Choroid plexus epithelial cell (primary cell): ENCODE measurements around the gene ISL2.
A peak's percentile ranks its signal among the peaks of the same experiment; 100 is the strongest.
"Not testable (repeated sequence)": the region's sequence is repeated elsewhere in the genome, so short reads cannot be mapped to it uniquely, and the experiment has no call there.

Experiments used
- DNase-seq: peaks from one replicate; pipeline ENCODE4 v3.0.0-alpha.2; 2010; ENCODE audit warnings: low read depth
- H3K4me3 ChIP-seq: 2 replicates; pipeline ENCODE4 v1.5.1; 2011; ENCODE audit warnings: low read depth, mild to moderate bottlenecking, control low read depth, low read length, moderate library complexity
- CTCF ChIP-seq: conservative IDR thresholded peaks from 2 replicates; pipeline ENCODE4 v1.5.1; 2011; ENCODE audit warnings: low read depth, mild to moderate bottlenecking, control low read depth, inconsistent platforms, low read length, moderate library complexity

Gene ISL2

GRCh38 chr15:76336254-76337058 is at the start of gene ISL2:
TSS of gene ISL2 (plus strand) at chr15:76336773. CDS start at chr15:76336884, 111 bp downstream.
- no peak for TF ChIP-seq CTCF
- DNase-seq = peak; percentile 40
- H3K4me3 ChIP-seq = peak within 1 kb of the TSS; percentile 23

GRCh38 chr15:76289582-76289981 is 47.0 kb upstream of the ISL2 start:
- no peak for TF ChIP-seq CTCF
- H3K4me3 ChIP-seq = no peak overlapping the region
- DNase-seq = peak; percentile 37

- H3K4me3 ChIP-seq = no peak overlapping the region
- DNase-seq = no peak
- no peak for TF ChIP-seq CTCF
Observed at GRCh38 chr15:76293361-76293760, 43.2 kb upstream of the ISL2 start.

- H3K4me3 ChIP-seq, DNase-seq: not testable (repeated sequence)
Observed at GRCh38 chr15:76294463-76294862, 42.1 kb upstream of the ISL2 start.

GRCh38 chr15:76296849-76297248 is 39.7 kb upstream of the ISL2 start:
- no peak for DNase-seq
- no peak overlapping the region for H3K4me3 ChIP-seq
- TF ChIP-seq CTCF = no peak

- DNase-seq, H3K4me3 ChIP-seq: not testable (repeated sequence)
Observed at GRCh38 chr15:76297951-76298350, 38.6 kb upstream of the ISL2 start.

GRCh38 chr15:76298986-76299385 is 37.6 kb upstream of the ISL2 start:
- TF ChIP-seq CTCF = no peak
- no peak overlapping the region for H3K4me3 ChIP-seq
- DNase-seq = no peak

GRCh38 chr15:76299786-76300185 is 36.8 kb upstream of the ISL2 start:
- TF ChIP-seq CTCF = no peak
- no peak overlapping the region for H3K4me3 ChIP-seq
- DNase-seq = no peak
